ENCODE measurements around the gene PIK3C3.
"Not testable (repeated sequence)": the region's sequence is repeated elsewhere in the genome, so short reads cannot be mapped to it uniquely, and the experiment has no call there.

PIK3C3 gene

DNA sequence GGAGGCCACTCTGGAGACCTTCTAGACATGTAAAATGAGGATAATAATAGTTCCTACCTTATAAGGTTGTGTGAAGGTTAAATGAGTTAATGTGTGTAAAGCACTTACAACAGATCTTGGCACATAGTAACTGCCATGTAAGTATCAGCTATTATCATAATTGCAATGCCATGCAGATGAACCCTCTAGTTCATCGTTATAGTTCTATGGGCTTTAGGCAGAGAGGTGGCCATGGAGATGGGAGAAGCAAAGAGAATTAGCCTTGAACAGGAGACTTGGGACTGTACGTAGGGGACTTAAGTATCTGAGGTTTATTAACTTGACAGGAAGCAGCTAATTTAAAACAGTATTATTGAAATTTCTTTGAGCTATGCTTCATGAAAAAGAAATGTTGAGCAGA lies 151.8 kb downstream of the PIK3C3 start:
- Histone ChIP-seq H3K4me3 (IDR thresholded peaks at IDR 0.05; ENCODE audit: insufficient read depth, low read depth, low read length) (no peak overlapping the region), H3K27me3 (ENCODE audit: insufficient read depth, low read depth) (no peaks in the 10 kb centered on the region), H3K4me1 (ENCODE audit: low read depth, poor library complexity, severe bottlenecking) (peaks cover 25% of the 10 kb centered on the region), H3K27ac (no peak overlapping the region), H3K36me3 (ENCODE audit: insufficient read depth) (no peaks in the 10 kb centered on the region), H3K79me2 (ENCODE audit: insufficient read depth, low read depth) (no peaks in the 10 kb centered on the region), H3K9ac (no peak overlapping the region), H2AFZ (ENCODE audit: low read depth) (no peak overlapping the region), H3K4me2 (peak overlapping the region; percentile 49; the same call in 1 of the 2 replicates), H4K20me1 (ENCODE audit: insufficient read depth) (no peaks in the 10 kb centered on the region)
- TF ChIP-seq, protein P1, sequence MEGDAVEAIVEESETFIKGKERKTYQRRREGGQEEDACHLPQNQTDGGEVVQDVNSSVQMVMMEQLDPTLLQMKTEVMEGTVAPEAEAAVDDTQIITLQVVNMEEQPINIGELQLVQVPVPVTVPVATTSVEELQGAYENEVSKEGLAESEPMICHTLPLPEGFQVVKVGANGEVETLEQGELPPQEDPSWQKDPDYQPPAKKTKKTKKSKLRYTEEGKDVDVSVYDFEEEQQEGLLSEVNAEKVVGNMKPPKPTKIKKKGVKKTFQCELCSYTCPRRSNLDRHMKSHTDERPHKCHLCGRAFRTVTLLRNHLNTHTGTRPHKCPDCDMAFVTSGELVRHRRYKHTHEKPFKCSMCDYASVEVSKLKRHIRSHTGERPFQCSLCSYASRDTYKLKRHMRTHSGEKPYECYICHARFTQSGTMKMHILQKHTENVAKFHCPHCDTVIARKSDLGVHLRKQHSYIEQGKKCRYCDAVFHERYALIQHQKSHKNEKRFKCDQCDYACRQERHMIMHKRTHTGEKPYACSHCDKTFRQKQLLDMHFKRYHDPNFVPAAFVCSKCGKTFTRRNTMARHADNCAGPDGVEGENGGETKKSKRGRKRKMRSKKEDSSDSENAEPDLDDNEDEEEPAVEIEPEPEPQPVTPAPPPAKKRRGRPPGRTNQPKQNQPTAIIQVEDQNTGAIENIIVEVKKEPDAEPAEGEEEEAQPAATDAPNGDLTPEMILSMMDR (conservative IDR thresholded peaks at IDR 0.05; ENCODE audit: low read depth, low read length): no peak

DNA sequence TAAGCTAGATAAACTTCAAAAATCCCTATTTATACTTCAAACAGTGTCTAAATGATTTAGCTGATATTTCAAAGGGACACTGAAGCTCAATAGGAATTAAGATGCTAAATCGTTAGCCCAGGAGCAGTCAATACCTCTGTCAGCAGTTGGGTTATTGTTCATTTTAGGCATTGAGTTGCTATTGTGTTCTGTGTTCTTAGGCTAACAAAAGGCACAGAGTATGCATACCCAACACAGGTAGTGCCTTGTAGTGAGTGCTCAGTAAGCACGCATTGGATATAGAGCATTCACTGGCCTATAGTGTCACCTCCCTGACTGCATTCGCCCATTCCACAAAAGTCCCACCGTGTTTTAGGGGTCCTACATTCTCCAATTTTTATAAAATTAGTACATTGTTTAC lies 152.3 kb downstream of the PIK3C3 start:
- Histone ChIP-seq H3K79me2 (ENCODE audit: insufficient read depth, low read depth) (no peaks in the 10 kb centered on the region), H2AFZ (ENCODE audit: low read depth) (no peak overlapping the region), H3K27ac (no peak overlapping the region), H3K4me2 (no peak overlapping the region), H3K4me3 (IDR thresholded peaks at IDR 0.05; ENCODE audit: insufficient read depth, low read depth, low read length) (no peak overlapping the region), H3K27me3 (ENCODE audit: insufficient read depth, low read depth) (no peaks in the 10 kb centered on the region), H3K9ac (no peak overlapping the region), H4K20me1 (ENCODE audit: insufficient read depth) (no peaks in the 10 kb centered on the region), H3K4me1 (ENCODE audit: low read depth, poor library complexity, severe bottlenecking) (peaks cover 25% of the 10 kb centered on the region), H3K36me3 (ENCODE audit: insufficient read depth) (no peaks in the 10 kb centered on the region)
- TF ChIP-seq, protein P1 (conservative IDR thresholded peaks at IDR 0.05; ENCODE audit: low read depth, low read length): no peak

DNA sequence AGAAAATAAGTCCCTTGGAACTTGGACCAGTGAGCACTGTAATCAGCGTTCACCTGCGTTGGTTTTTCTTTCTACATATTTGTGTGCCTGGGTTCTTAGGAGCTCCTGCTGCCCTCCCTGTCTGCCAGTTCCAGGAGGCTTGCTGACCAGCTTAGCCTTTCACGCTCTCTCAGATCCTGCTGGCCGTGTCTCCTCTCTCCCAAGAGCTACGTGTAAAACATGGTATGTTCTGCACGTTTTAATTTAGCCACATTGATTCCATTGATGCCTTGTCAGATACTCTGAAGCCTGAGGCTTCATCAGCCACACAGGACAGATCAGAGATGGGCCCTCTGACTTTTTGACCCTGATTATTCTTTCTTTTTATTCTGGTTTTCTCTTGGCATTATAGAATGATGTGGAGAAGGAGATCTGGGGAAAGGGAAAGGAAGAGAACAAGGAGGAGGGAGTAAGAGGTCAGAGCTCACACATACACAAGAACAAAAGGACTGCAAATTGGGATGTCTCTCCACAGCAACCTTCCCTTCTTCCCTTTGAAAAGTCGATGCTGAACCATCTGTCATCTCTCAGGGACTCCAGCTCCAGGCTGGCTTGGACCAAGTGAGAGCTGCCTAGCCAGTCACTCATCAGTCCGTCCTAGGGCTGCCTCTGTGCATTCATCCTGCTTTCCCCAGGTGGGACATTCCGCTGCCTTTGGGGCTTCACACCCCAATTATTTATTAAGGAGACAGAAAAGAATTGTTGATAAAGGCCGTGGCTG lies 152.8 kb downstream of the PIK3C3 start:
- no peaks in the 10 kb centered on the region for H3K79me2 ChIP-seq (ENCODE audit: insufficient read depth, low read depth)
- no peak overlapping the region for H3K9ac ChIP-seq
- H3K27ac ChIP-seq: no peak overlapping the region
- TF ChIP-seq, protein P1 (conservative IDR thresholded peaks at IDR 0.05; ENCODE audit: low read depth, low read length): no peak
- H3K4me3 ChIP-seq (IDR thresholded peaks at IDR 0.05; ENCODE audit: insufficient read depth, low read depth, low read length): no peak overlapping the region
- no peak overlapping the region for H3K4me2 ChIP-seq
- H4K20me1 ChIP-seq (ENCODE audit: insufficient read depth): no peaks in the 10 kb centered on the region
- peaks cover 28% of the 10 kb centered on the region for H3K4me1 ChIP-seq (ENCODE audit: low read depth, poor library complexity, severe bottlenecking)
- H3K27me3 ChIP-seq (ENCODE audit: insufficient read depth, low read depth): no peaks in the 10 kb centered on the region
- H2AFZ ChIP-seq (ENCODE audit: low read depth): no peak overlapping the region
- no peaks in the 10 kb centered on the region for H3K36me3 ChIP-seq (ENCODE audit: insufficient read depth)

DNA sequence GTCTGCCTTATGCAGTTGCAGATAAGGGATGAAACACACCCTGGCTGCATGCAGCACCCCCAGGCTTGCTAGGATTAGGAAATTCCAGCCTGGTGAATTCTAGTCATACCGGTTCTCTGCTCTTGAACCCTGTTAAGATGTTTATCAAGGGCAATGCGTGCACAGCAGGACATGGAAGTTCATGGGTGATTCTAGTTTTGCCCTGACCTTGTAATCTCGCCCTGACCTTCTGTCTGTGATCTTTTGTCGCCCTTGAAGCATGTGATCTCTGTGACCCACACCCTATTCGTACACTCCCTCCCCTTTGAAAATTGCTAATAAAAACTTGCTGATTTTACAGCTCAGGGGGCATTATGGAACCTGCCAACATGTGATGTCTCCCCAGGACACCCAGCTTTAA lies 157.1 kb downstream of the PIK3C3 start:
- not testable (repeated sequence) for H3K27me3 ChIP-seq (ENCODE audit: insufficient read depth, low read depth); H3K36me3 ChIP-seq (ENCODE audit: insufficient read depth); H2AFZ ChIP-seq (ENCODE audit: low read depth); H3K9ac ChIP-seq; H3K27ac ChIP-seq; H3K4me3 ChIP-seq (IDR thresholded peaks at IDR 0.05; ENCODE audit: insufficient read depth, low read depth, low read length); H4K20me1 ChIP-seq (ENCODE audit: insufficient read depth); H3K4me2 ChIP-seq; H3K79me2 ChIP-seq (ENCODE audit: insufficient read depth, low read depth)
- peaks cover 28% of the 10 kb centered on the region for H3K4me1 ChIP-seq (ENCODE audit: low read depth, poor library complexity, severe bottlenecking)
